HepG2 (cell line): Measurements from ENCODE around the gene CYTH1. TPM values are rescaled to one million over a fixed set of nuclear protein-coding genes. Genes with fewer than 3 reads are reported as not detected.

ENCODE experiments used
- DMTF1 ChIP-seq: sonication (generic); formaldehyde crosslinking; IDR thresholded peaks from 2 replicates; pipeline ENCODE4 v1.4.0; 2020; ENCODE audit warnings: mild to moderate bottlenecking, missing genetic modification reagents
- FOXK2 ChIP-seq: fragments of 450-650 bp; IDR thresholded peaks from 2 replicates; pipeline ENCODE4 v1.6.1; 2016
- HBP1 ChIP-seq: IDR thresholded peaks from 2 replicates; pipeline ENCODE4 v1.6.1; 2016; ENCODE audit warnings: low read depth, control low read depth
- HOXA9 ChIP-seq: sonication (generic); formaldehyde crosslinking; IDR thresholded peaks from 2 replicates; pipeline ENCODE4 v1.8.1; 2022; ENCODE audit warnings: missing genetic modification reagents, mild to moderate bottlenecking, moderate library complexity, borderline replicate concordance
- ISX ChIP-seq: sonication (generic); formaldehyde crosslinking; conservative IDR thresholded peaks from 2 replicates; pipeline ENCODE4 v1.5.0; 2020; ENCODE audit warnings: missing genetic modification reagents
- MEIS2 ChIP-seq: sonication (generic); formaldehyde crosslinking; IDR thresholded peaks from 2 replicates; pipeline ENCODE4 v1.9.0; 2021; ENCODE audit warnings: mild to moderate bottlenecking, missing genetic modification reagents
- MNT ChIP-seq: fragments of 450-650 bp; IDR thresholded peaks from 2 replicates; pipeline ENCODE4 v1.6.1; 2016
- SRF ChIP-seq: IDR thresholded peaks from 2 replicates; pipeline ENCODE4 v1.6.1; 2011; ENCODE audit warnings: mild to moderate bottlenecking, low read depth, low read length, moderate library complexity
- ZBTB3 ChIP-seq: sonication (generic); formaldehyde crosslinking; IDR thresholded peaks from 2 replicates; pipeline ENCODE4 v1.4.0; 2020; ENCODE audit warnings: low read depth, mild to moderate bottlenecking, moderate library complexity, missing genetic modification reagents, borderline replicate concordance
- ZFP82 ChIP-seq: sonication (generic); formaldehyde crosslinking; IDR thresholded peaks from 2 replicates; pipeline ENCODE4 v1.5.1; 2020; ENCODE audit warnings: mild to moderate bottlenecking, missing genetic modification reagents, borderline replicate concordance
- ZKSCAN1 ChIP-seq: fragments of 150-350 bp; IDR thresholded peaks from 2 replicates; pipeline ENCODE4 v1.6.1; 2014; ENCODE audit warnings: low read length
- ZNF124 ChIP-seq: sonication (generic); formaldehyde crosslinking; IDR thresholded peaks from 2 replicates; pipeline ENCODE4 v1.4.0; 2020; ENCODE audit warnings: missing genetic modification reagents
- ZNF138 ChIP-seq: sonication (generic); formaldehyde crosslinking; IDR thresholded peaks from 2 replicates; pipeline ENCODE4 v1.5.0; 2020; ENCODE audit warnings: mild to moderate bottlenecking, low read depth, missing genetic modification reagents
- ZNF225 ChIP-seq: sonication (generic); formaldehyde crosslinking; IDR thresholded peaks from 2 replicates; pipeline ENCODE4 v1.4.0; 2020; ENCODE audit warnings: mild to moderate bottlenecking, missing genetic modification reagents
- ZNF317 ChIP-seq: sonication (generic); formaldehyde crosslinking; IDR thresholded peaks from 2 replicates; pipeline ENCODE4 v1.5.0; 2020; ENCODE audit warnings: mild to moderate bottlenecking, missing genetic modification reagents
- ZNF430 ChIP-seq: sonication (generic); formaldehyde crosslinking; IDR thresholded peaks from 2 replicates; pipeline ENCODE4 v1.9.0; 2021; ENCODE audit warnings: mild to moderate bottlenecking, missing genetic modification reagents
- ZNF567 ChIP-seq: sonication (generic); formaldehyde crosslinking; IDR thresholded peaks from 2 replicates; pipeline ENCODE4 v1.8.1; 2023; ENCODE audit warnings: mild to moderate bottlenecking, missing genetic modification reagents, borderline replicate concordance
- ZNF614 ChIP-seq: IDR thresholded peaks from 2 replicates; pipeline ENCODE4 v1.6.1; 2018; ENCODE audit warnings: missing biosample characterization, missing genetic modification reagents, inconsistent platforms, borderline replicate concordance
- ZNF7 ChIP-seq: IDR thresholded peaks from 2 replicates; pipeline ENCODE4 v1.6.1; 2016; ENCODE audit warnings: missing biosample characterization, missing genetic modification reagents
- ZNF724P ChIP-seq: sonication (generic); formaldehyde crosslinking; IDR thresholded peaks from 2 replicates; pipeline ENCODE4 v1.8.0; 2022; ENCODE audit warnings: missing genetic modification reagents, borderline replicate concordance
- ZNF768 ChIP-seq: sonication (generic); formaldehyde crosslinking; IDR thresholded peaks from 2 replicates; pipeline ENCODE4 v1.4.0; 2020; ENCODE audit warnings: missing genetic modification reagents
- ZNF781 ChIP-seq: sonication (generic); formaldehyde crosslinking; IDR thresholded peaks from 2 replicates; pipeline ENCODE4 v1.5.1; 2020; ENCODE audit warnings: borderline replicate concordance, mild to moderate bottlenecking, missing genetic modification reagents; ENCODE audit errors: not compliant biosample characterization
- polyA plus RNA-seq, 8 experiments: library from polyadenylated mRNA; depleted of rRNA in 3 of 8; stranded (reverse) in 7 of 8; unstranded in 1 of 8; fragments of >200 nt; fragmentation: Illumina TruSeq in 4 of 8; extraction: Trizol in 4 of 8; gene quantifications; 2 replicates each; pipeline versions ENCODE4 v1.2.1 to v1.2.3, GENCODE V29; 2011 to 2016; ENCODE audit warnings: low read depth in 4 of 8, missing spikeins in 1 of 8, mixed read lengths in 1 of 8; ENCODE audit not compliant: insufficient read depth in 1 of 8
- total RNA-seq, 5 experiments: library from RNA; depleted of rRNA; stranded (reverse); fragments of >200 nt; fragmentation: Illumina TruSeq; extraction: Trizol; gene quantifications; 2 replicates each; pipeline ENCODE4 v1.2.3, GENCODE V29; 2016; ENCODE audit warnings: low read depth in 1 of 5
- TF ChIP-seq, protein P1 (sequence below): sonication (generic); formaldehyde crosslinking; IDR thresholded peaks from 2 replicates; pipeline ENCODE4 v1.4.0; 2020; ENCODE audit warnings: missing genetic modification reagents, borderline replicate concordance

CYTH1 gene
- total and polyA plus RNA-seq, 2 of the 13 experiments (the other 11 are each of a cell fraction or from before 2014, with no cell fraction given), result 20.1 to 48.9 TPM

GRCh38 chr17:78665952-78666920 is 115.8 kb downstream of the CYTH1 start (continued):
- TF ChIP-seq MNT (no peak), ZNF614 (no peak), ZNF768 (CRISPR knock-in tag) (peak; percentile 36; the same call in 1 of the 2 replicates), ZNF124 (CRISPR knock-in tag) (peak; percentile 82; the same call in 1 of the 2 replicates), ZNF138 (CRISPR knock-in tag) (no peak), ZNF724P (CRISPR knock-in tag) (no peak), ZNF225 (no peak), ZNF567 (CRISPR knock-in tag) (0 out of 2 replicates have a peak, but pooled peaks have one; percentile 39), ZFP82 (CRISPR knock-in tag) (no peak), DMTF1 (CRISPR knock-in tag) (0 out of 2 replicates have a peak, but pooled peaks have one; percentile 4), ZNF317 (CRISPR knock-in tag) (peak; percentile 10; the same call in 1 of the 2 replicates), MEIS2 (CRISPR knock-in tag) (0 out of 2 replicates have a peak, but pooled peaks have one; percentile 9), ZNF781 (CRISPR knock-in tag) (no peak), FOXK2 (peak; percentile 33; the same call in 1 of the 2 replicates), ZNF430 (CRISPR knock-in tag) (no peak), ZKSCAN1 (no peak), ZBTB3 (CRISPR knock-in tag) (no peak), HBP1 (no peak), ISX (CRISPR knock-in tag) (no peak), ZNF7 (peak; percentile 76; the same call in 1 of the 2 replicates), SRF (no peak), HOXA9 (CRISPR knock-in tag) (no peak)
- TF ChIP-seq, protein P1, sequence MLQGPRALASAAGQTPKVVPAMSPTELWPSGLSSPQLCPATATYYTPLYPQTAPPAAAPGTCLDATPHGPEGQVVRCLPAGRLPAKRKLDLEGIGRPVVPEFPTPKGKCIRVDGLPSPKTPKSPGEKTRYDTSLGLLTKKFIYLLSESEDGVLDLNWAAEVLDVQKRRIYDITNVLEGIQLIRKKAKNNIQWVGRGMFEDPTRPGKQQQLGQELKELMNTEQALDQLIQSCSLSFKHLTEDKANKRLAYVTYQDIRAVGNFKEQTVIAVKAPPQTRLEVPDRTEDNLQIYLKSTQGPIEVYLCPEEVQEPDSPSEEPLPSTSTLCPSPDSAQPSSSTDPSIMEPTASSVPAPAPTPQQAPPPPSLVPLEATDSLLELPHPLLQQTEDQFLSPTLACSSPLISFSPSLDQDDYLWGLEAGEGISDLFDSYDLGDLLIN (CRISPR knock-in tag), result peak; percentile 44; the same call in 1 of the 2 replicates
